VCaP (cell line): ENCODE measurements around the gene TTLL11.

Experiments used
- H3K27ac ChIP-seq: fragments of 450-650 bp; 2 replicates; pipeline ENCODE4 v1.5.1; 2017
- CTCF ChIP-seq: fragments of 450-650 bp; conservative IDR thresholded peaks from 2 replicates; pipeline ENCODE4 v1.5.1; 2017; ENCODE audit warnings: mild to moderate bottlenecking, moderate library complexity

TTLL11 gene

GRCh38 chr9:121814594-121814993 lies 278.5 kb downstream of the TTLL11 start:
- TF ChIP-seq CTCF, result no peak
- no peak overlapping the region for H3K27ac ChIP-seq

- H3K27ac ChIP-seq, result no peak overlapping the region
- TF ChIP-seq CTCF, result no peak
These were observed 279.4 kb downstream of the TTLL11 start for GRCh38 chr9:121813519-121814210.

GRCh38 chr9:121812159-121812735 lies 280.9 kb downstream of the TTLL11 start:
- no peak overlapping the region for H3K27ac ChIP-seq
- TF ChIP-seq CTCF, result no peak

DNA sequence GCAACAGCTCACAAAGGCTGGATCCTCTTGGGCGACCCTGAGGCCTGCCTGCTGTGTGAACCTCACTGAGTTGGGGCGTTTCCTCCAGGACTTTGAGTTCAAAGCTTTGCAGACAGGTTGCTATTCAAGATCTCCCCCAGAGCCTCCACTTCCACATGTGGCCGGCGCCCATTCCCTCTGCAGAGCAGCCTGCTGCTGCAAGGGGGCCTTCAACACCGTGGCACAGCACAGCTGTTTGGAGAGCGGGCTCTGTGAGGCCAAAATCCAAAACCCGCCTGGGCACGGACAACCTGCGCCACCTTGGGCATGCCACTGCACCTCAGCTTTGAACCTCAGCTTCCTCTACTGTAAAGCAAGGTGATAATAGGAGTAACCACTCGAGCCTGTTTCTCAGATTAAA lies 281.4 kb downstream of the TTLL11 start:
- no peak for TF ChIP-seq CTCF
- no peak overlapping the region for H3K27ac ChIP-seq

DNA sequence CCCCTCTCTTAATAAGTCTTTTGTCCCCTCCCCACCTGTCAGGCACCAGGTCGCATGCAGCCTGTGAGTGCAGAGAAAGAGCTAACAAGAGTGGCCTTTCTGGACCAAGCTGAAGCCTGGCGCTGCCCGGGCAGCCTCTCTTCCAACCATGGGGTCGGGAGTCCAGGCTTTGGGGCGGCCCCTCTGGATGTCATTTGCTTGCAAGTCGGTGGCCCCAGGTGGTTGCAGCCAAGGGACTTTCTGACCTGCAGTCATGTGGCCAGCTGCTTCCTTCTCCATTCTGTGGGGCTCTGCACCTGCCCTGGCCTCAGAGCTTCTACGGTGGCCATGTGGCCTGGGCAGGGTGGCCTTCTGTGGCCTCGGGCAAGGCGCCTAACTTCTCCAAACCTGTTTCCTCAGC lies 282.0 kb downstream of the TTLL11 start:
- H3K27ac ChIP-seq, result no peak overlapping the region
- TF ChIP-seq CTCF, result no peak

GRCh38 chr9:121810489-121810888 lies 282.6 kb downstream of the TTLL11 start:
- H3K27ac ChIP-seq, result no peak overlapping the region

More at GRCh38 chr9:121810489-121810888, 282.6 kb downstream of the TTLL11 start:
- no peak for TF ChIP-seq CTCF
